Fibroblast of pulmonary artery (primary cell): ENCODE results near the gene MFGE8.

Experiments used
- DNase-seq: peaks from one replicate; pipeline ENCODE4 v3.0.0-alpha.2; 2010; ENCODE audit warnings: low read depth
- H3K4me3 ChIP-seq: replicated peaks from 2 replicates; pipeline ENCODE4 v1.5.1; 2011; ENCODE audit warnings: low read depth, mild to moderate bottlenecking, control low read depth, low read length, moderate library complexity
- CTCF ChIP-seq: IDR thresholded peaks from 2 replicates; pipeline ENCODE4 v1.5.1; 2011; ENCODE audit warnings: mild to moderate bottlenecking, control low read depth, low read length, inconsistent platforms; ENCODE audit errors: missing control alignments

The MFGE8 gene

GRCh38 chr15:88863412-88863811 is 49.8 kb downstream of the MFGE8 start:
- no peak for TF ChIP-seq CTCF
- DNase-seq = no peak
- no peak overlapping the region for H3K4me3 ChIP-seq

GRCh38 chr15:88860212-88860611 is 53.0 kb downstream of the MFGE8 start:
- DNase-seq = no peak
- TF ChIP-seq CTCF = no peak
- no peak overlapping the region for H3K4me3 ChIP-seq

DNA sequence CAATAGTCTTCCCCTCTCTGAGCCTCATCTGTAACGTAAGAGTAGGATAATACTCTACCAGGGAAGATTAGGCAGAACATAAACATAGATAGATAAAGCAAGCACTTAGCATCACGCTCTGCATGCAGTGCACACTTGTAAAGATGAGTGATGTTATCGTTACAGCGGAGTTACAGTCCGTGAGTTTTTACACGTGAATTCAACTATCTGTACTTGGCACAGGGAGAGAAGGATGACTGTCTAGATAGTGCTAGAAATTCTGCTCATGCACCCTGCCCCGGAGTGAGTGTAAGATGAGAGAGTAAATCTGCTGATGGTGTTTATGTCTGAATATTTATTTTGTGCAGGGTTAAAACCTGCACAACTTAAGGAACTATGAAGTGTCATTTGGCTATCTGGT is 53.6 kb downstream of the MFGE8 start:
- TF ChIP-seq CTCF = no peak
- no peak overlapping the region for H3K4me3 ChIP-seq
- DNase-seq = no peak

DNA sequence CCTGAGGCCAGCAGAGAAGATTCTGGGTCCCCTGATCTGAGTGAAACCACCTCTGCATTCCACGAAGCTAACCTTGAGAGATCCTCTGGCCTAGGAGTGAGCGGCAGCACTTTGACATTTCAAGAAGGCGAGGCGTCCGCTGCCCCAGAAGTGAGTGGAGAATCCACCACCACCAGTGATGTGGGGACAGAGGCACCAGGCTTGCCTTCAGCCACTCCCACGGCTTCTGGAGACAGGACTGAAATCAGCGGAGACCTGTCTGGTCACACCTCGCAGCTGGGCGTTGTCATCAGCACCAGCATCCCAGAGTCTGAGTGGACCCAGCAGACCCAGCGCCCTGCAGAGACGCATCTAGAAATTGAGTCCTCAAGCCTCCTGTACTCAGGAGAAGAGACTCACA is 54.2 kb downstream of the MFGE8 start:
- TF ChIP-seq CTCF = no peak
- DNase-seq = no peak
- no peak overlapping the region for H3K4me3 ChIP-seq

DNA sequence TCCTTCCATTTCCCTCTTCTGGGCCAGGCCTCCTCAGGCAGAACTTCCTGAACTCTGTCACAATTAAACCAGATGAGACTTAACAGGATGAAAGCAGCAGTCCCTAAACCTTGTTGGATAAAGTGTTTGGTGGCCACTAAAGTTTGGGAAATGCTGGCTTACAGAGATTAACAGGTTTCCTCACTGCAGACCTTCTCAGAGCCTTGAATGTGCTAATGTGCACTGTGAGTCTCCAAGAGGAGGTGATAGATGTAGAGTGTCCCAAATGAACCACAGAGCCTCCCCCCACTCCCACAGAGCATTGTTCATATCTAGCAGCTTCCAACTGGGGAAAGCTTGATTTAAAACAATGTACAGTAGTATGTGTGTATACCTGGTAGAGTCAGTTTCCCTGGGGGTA is 60.7 kb downstream of the MFGE8 start:
- no peak for TF ChIP-seq CTCF
- no peak overlapping the region for H3K4me3 ChIP-seq
- no peak for DNase-seq

- no peak for TF ChIP-seq CTCF
Measured at GRCh38 chr15:88849376-88850072, 63.7 kb downstream of the MFGE8 start.

More at GRCh38 chr15:88849376-88850072, 63.7 kb downstream of the MFGE8 start:
- DNase-seq = no peak
- H3K4me3 ChIP-seq = no peak overlapping the region
